Left ventricle myocardium inferior (tissue), 1 donor: ENCODE data around the gene ACVR1. TPM values are rescaled to one million over a fixed set of nuclear protein-coding genes. Genes with fewer than 3 reads are reported as not detected.

ENCODE experiments used
- DNase-seq: peaks from one replicate; pipeline ENCODE4 v3.0.0-alpha.2; 2020
- H3K27ac ChIP-seq: fragments of 200-600 bp; replicated peaks from 2 replicates; pipeline ENCODE4 v1.8.0; 2021
- H3K27me3 ChIP-seq: fragments of 200-600 bp; 2 replicates; pipeline ENCODE4 v1.8.0; 2021; ENCODE audit warnings: low read depth
- H3K36me3 ChIP-seq: fragments of 200-600 bp; 2 replicates; pipeline ENCODE4 v1.8.0; 2021
- H3K4me1 ChIP-seq: fragments of 200-600 bp; 2 replicates; pipeline ENCODE4 v1.8.0; 2021
- H3K4me3 ChIP-seq: fragments of 200-600 bp; 2 replicates; pipeline ENCODE4 v1.8.0; 2021; ENCODE audit warnings: mild to moderate bottlenecking, moderate library complexity
- H3K9me3 ChIP-seq: fragments of 200-600 bp; replicated peaks from 2 replicates; pipeline ENCODE4 v1.8.0; 2021
- CTCF ChIP-seq: fragments of 200-600 bp; IDR thresholded peaks from 2 replicates; pipeline ENCODE4 v1.8.0; 2021; ENCODE audit warnings: antibody characterized with exemption, mild to moderate bottlenecking, borderline replicate concordance
- intact Hi-C: fragments of 100-400 bp; cut with micrococcal nuclease; formaldehyde crosslinking; loops from one replicate; pipeline ENCODE4 v1.11.0; 2022
- total RNA-seq: library from RNA; stranded (reverse); fragmentation: NEBNext Ultra II Directional; extraction: Animal tissue kit (Norgen Biotek cat#: 25700); gene quantifications from one replicate; pipeline ENCODE4 v1.2.1, GENCODE V29; 2021
- donor health status: DM: no; HTN: yes; CAD: no; lungs with severe emphysema.

Gene ACVR1
- total RNA-seq, 1 donor from 2014 or later, result 30.6 TPM

GRCh38 chr2:157691131-157691530 is 185.0 kb downstream of the ACVR1 start:
- DNase-seq, result no peak
- H3K9me3 ChIP-seq, result peaks cover 18% of the 10 kb centered on the region
- intact Hi-C loops, result no loop called here
- H3K36me3 ChIP-seq, result peaks cover 3% of the 10 kb centered on the region
- no peak overlapping the region for H3K27ac ChIP-seq
- no peaks in the 10 kb centered on the region for H3K27me3 ChIP-seq
- H3K4me1 ChIP-seq, result no peaks in the 10 kb centered on the region
- TF ChIP-seq CTCF, result no peak
- no peak overlapping the region for H3K4me3 ChIP-seq

Other genes with a start within 250 kb of the ACVR1 start
- 0.36 TPM for gene ACVR1C, start 247.5 kb downstream of the ACVR1 start, total RNA-seq
- gene UPP2, start 225.5 kb upstream of the ACVR1 start, total RNA-seq, result not detected